ENCODE data around the gene DNAJB5.

- TF ChIP-seq CTCF (IDR thresholded peaks at IDR 0.05) (no peak), POLR2A (IDR thresholded peaks at IDR 0.05) (no peak)
Observed at GRCh38 chr9:35042081-35042604, 52.6 kb downstream of the DNAJB5 start.
